SU-DHL-6 (cell line): Measurements from ENCODE around the gene ZNF718.
A peak's percentile ranks its signal among the peaks of the same experiment; 100 is the strongest.
"Not testable (repeated sequence)": the region's sequence is repeated elsewhere in the genome, so short reads cannot be mapped to it uniquely, and the experiment has no call there.

ENCODE experiments used
- H2AFZ ChIP-seq: fragments of 200-600 bp; sonication (generic); 2 replicates; pipeline ENCODE4 v1.6.1; 2014; ENCODE audit warnings: low read depth, mild to moderate bottlenecking, moderate library complexity, mixed read lengths, antibody characterized with exemption, low read length; ENCODE audit not compliant: severe bottlenecking
- H3F3A ChIP-seq: fragments of 200-600 bp; shearing (Covaris generic); 2 replicates; pipeline ENCODE4 v1.6.0; 2016; ENCODE audit warnings: antibody characterized with exemption, mild to moderate bottlenecking; ENCODE audit not compliant: insufficient read depth
- H3K27ac ChIP-seq: fragments of 200-600 bp; sonication (generic); 2 replicates; pipeline ENCODE4 v1.5.1; 2016; ENCODE audit warnings: low read depth, mild to moderate bottlenecking, low read length, moderate library complexity, mixed read lengths
- H3K27me3 ChIP-seq: fragments of 200-600 bp; sonication (generic), shearing (Covaris generic); 2 replicates; pipeline ENCODE4 v1.6.0; 2014; ENCODE audit warnings: mild to moderate bottlenecking, low read length
- H3K36me3 ChIP-seq: fragments of 200-600 bp; sonication (generic); 2 replicates; pipeline ENCODE4 v1.6.1; 2014; ENCODE audit warnings: mild to moderate bottlenecking, low read length, mixed read lengths
- H3K4me2 ChIP-seq: fragments of 300-600, 200-600 bp; shearing (Covaris generic), sonication (generic); 2 replicates; pipeline ENCODE4 v1.6.0; 2014; ENCODE audit warnings: low read length, low read depth, mild to moderate bottlenecking; ENCODE audit not compliant: poor library complexity, severe bottlenecking
- H3K4me3 ChIP-seq: fragments of 200-600 bp; sonication (generic); 2 replicates; pipeline ENCODE4 v1.5.1; 2014; ENCODE audit warnings: antibody characterized with exemption, low read length, mild to moderate bottlenecking, mixed read lengths; ENCODE audit not compliant: insufficient read depth, poor library complexity, severe bottlenecking
- H3K79me2 ChIP-seq: fragments of 200-600 bp; sonication (generic); 2 replicates; pipeline ENCODE4 v1.6.1; 2014; ENCODE audit warnings: mild to moderate bottlenecking, low read length, moderate library complexity; ENCODE audit not compliant: insufficient read depth
- H3K9ac ChIP-seq: fragments of 200-600 bp; sonication (generic); 2 replicates; pipeline ENCODE4 v1.7.0; 2014; ENCODE audit warnings: mild to moderate bottlenecking, low read length
- H3K9me2 ChIP-seq: fragments of 200-600 bp; sonication (generic); replicated peaks from 2 replicates; pipeline ENCODE4 v1.6.1; 2014; ENCODE audit warnings: low read length; ENCODE audit not compliant: insufficient read depth
- H3K9me3 ChIP-seq: fragments of 200-600 bp; sonication (generic); 2 replicates; pipeline ENCODE4 v1.6.1; 2014; ENCODE audit warnings: low read length, mixed read lengths; ENCODE audit not compliant: insufficient read depth
- H4K20me1 ChIP-seq: fragments of 200-600 bp; sonication (generic); 2 replicates; pipeline ENCODE4 v1.6.1; 2014; ENCODE audit warnings: low read depth, mild to moderate bottlenecking, antibody characterized with exemption, low read length, moderate library complexity, mixed read lengths
- CTCF ChIP-seq: fragments of 200-600 bp; sonication (generic); IDR thresholded peaks from one replicate; pipeline ENCODE4 v1.5.1; 2017; ENCODE audit warnings: antibody characterized with exemption, mild to moderate bottlenecking, low read length, moderate library complexity; ENCODE audit not compliant: insufficient read depth, poor library complexity, severe bottlenecking
- EZH2phosphoT487 ChIP-seq: fragments of 200-600 bp; sonication (generic), shearing (Covaris generic); conservative IDR thresholded peaks from 2 replicates; pipeline ENCODE4 v1.6.1; 2018; ENCODE audit warnings: mild to moderate bottlenecking, antibody characterized with exemption, low read length, moderate library complexity, mixed read lengths

ZNF718 gene

GRCh38 chr4:120616-121015 is 3.7 kb upstream of the ZNF718 start:
- no peaks in the 10 kb centered on the region for H3K9me2 ChIP-seq
- H3K9ac ChIP-seq = no peak overlapping the region
- H4K20me1 ChIP-seq = no peaks in the 10 kb centered on the region
- H3K79me2 ChIP-seq = peaks cover 8% of the 10 kb centered on the region
- no peaks in the 10 kb centered on the region for H3K36me3 ChIP-seq
- peak overlapping the region; percentile 77 for H2AFZ ChIP-seq
- peaks cover 19% of the 10 kb centered on the region for H3K9me3 ChIP-seq
- no peak overlapping the region for H3K4me3 ChIP-seq
- no peak overlapping the region for H3K27ac ChIP-seq
- H3F3A ChIP-seq = no peaks in the 10 kb centered on the region
- H3K4me2 ChIP-seq = no peak overlapping the region
- TF ChIP-seq CTCF = no peak
- H3K27me3 ChIP-seq = no peaks in the 10 kb centered on the region

- TF ChIP-seq EZH2phosphoT487 (no peak), CTCF (no peak)
- Histone ChIP-seq H3F3A (no peaks in the 10 kb centered on the region), H3K4me3 (no peak overlapping the region), H3K9me3 (peaks cover 19% of the 10 kb centered on the region), H3K79me2 (peaks cover 17% of the 10 kb centered on the region), H3K27me3 (no peaks in the 10 kb centered on the region), H3K36me3 (peaks cover 8% of the 10 kb centered on the region), H4K20me1 (no peaks in the 10 kb centered on the region), H3K9me2 (no peaks in the 10 kb centered on the region), H3K27ac (peak overlapping the region; percentile 27), H3K4me2 (peak overlapping the region; percentile 32), H3K9ac (peak overlapping the region; percentile 25; the same call in 1 of the 2 replicates), H2AFZ (peak overlapping the region; percentile 77)
Observed at GRCh38 chr4:121408-122084, 2.8 kb upstream of the ZNF718 start.

DNA sequence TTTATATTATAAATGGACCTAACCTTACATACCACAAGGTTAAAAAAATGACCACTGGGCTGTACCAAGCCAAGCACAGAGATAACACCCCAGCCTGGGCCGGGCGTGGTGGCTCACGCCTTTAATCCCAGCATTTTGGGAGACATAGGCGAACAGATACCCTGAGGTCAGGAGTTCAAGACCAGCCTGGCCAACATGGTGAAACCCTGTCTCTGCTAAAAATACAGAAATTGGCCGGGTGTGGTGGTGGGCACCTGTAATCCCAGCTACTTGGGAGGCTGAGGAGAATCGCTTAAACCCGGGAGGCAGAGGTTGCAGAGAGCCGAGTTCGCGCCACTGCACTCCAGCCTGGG is 403 bp upstream of the ZNF718 start:
- Histone ChIP-seq H3K36me3 (peaks cover 31% of the 10 kb centered on the region), H3K4me3 (peak overlapping the region; percentile 24), H3K9ac (peak overlapping the region; percentile 83; the same call in 1 of the 2 replicates), H3K4me2 (peak overlapping the region; percentile 46), H3K27ac (peak overlapping the region; percentile 53), H3K9me3 (peaks cover 19% of the 10 kb centered on the region), H3K79me2 (peaks cover 41% of the 10 kb centered on the region)
- H3K9me2 ChIP-seq, H3K27me3 ChIP-seq, H2AFZ ChIP-seq, H3F3A ChIP-seq, H4K20me1 ChIP-seq: not testable (repeated sequence)

DNA sequence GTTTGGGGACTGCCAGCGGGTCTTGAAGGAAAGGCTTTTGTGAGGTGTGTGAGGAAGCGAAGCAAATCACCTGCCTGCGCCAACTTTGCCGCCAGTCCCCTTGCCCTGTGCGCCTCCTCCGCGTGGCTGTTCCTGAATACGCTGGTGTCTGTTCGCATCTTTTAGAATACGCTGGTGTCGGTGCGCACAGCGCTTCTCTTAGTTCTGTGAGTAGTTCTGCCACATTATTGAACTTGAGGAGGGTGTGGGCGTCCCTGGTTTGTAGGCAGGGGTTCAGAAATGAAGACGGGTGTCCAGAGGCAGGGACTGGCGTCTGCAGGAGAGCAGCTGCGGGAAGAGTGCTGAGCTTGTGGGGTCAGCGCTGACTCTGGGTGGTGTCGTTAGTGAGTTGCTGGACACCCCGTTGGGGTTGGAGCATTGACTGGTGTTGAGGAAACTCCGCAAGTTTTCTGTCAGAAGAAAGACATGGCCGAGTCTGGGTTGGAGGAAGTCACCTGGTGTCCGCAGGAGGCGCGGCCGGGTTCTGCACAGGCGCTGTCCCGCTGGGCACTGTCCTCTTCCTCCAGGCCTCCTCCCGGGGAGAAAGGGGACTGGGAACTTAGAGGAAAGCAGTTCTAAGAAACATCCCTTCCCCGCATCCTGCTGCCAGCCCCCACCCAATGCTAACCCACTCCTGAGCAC is 930 bp downstream of the ZNF718 start:
- Histone ChIP-seq H3F3A (no peaks in the 10 kb centered on the region), H2AFZ (no peak overlapping the region), H3K9me2 (no peaks in the 10 kb centered on the region)

More for the DNA sequence above, 930 bp downstream of the ZNF718 start:
- Histone ChIP-seq H3K4me2 (peak overlapping the region; percentile 66), H4K20me1 (no peaks in the 10 kb centered on the region), H3K79me2 (peaks cover 54% of the 10 kb centered on the region), H3K36me3 (peaks cover 42% of the 10 kb centered on the region), H3K9ac (peak overlapping the region; percentile 83), H3K9me3 (peaks cover 12% of the 10 kb centered on the region), H3K4me3 (peak overlapping the region; percentile 70), H3K27ac (peak overlapping the region; percentile 78), H3K27me3 (no peaks in the 10 kb centered on the region)
- TF ChIP-seq EZH2phosphoT487 (no peak), CTCF (no peak)
